ENCODE measurements around the gene PIP5K1B.
A peak's percentile ranks its signal among the peaks of the same experiment; 100 is the strongest.

PIP5K1B gene

DNA sequence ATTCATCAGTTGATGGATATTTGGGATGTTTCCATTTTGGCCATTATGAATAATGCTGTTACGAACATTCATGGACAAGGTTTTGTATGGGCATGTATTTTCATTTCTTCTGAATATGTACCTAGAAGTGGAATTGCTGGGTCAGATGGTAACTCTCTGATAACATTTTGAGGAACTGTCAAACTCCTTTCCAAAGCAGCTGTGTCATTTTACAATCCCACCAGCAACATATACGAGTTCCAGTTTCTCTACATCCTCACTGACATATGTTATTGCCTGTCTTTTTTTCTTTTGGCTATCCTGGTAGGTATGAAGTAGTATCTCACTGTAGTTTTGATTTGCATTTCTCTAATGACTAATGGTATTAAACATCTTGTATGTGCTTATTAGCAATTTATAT is 222.1 kb downstream of the PIP5K1B start:
- DNase-seq: no peak

DNA sequence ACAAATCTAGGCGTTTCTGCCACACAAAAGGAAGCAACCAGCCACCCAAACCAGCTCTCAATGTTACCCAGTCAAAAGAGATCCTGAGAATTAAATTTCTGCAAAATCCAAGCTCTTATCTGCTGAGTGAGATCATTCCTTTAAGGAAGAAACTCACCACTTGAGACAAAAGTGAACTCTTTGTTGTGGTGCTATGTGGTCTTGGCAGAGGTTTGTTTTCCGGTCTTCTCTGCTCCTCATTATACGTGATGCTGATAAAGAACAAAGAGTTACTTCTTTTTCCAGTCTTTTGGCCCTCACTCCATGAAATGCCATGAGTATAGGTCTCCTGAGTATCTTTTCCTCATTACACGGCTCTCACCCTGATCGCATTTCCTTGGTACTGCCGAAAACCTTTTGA is 226.8 kb downstream of the PIP5K1B start:
- DNase-seq: no peak

DNA sequence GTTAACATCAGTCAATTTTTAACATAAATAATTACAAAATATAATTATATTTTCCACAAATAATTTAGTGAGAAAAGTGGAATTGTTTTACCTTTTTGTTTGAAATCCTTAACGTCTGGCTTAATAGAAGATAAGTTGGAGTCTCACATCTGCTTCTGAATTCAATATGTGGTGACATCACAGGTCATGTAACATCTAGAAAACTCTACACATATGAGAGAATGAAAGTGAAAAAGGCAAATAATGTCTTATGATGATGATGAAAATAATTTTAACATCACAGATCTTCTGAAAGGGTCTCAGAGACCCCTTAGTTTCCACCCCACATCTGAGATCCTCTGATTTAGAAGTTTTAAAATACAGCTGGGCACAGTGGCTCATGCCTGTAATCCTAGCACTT is 227.4 kb downstream of the PIP5K1B start:
- no peak for DNase-seq

DNA sequence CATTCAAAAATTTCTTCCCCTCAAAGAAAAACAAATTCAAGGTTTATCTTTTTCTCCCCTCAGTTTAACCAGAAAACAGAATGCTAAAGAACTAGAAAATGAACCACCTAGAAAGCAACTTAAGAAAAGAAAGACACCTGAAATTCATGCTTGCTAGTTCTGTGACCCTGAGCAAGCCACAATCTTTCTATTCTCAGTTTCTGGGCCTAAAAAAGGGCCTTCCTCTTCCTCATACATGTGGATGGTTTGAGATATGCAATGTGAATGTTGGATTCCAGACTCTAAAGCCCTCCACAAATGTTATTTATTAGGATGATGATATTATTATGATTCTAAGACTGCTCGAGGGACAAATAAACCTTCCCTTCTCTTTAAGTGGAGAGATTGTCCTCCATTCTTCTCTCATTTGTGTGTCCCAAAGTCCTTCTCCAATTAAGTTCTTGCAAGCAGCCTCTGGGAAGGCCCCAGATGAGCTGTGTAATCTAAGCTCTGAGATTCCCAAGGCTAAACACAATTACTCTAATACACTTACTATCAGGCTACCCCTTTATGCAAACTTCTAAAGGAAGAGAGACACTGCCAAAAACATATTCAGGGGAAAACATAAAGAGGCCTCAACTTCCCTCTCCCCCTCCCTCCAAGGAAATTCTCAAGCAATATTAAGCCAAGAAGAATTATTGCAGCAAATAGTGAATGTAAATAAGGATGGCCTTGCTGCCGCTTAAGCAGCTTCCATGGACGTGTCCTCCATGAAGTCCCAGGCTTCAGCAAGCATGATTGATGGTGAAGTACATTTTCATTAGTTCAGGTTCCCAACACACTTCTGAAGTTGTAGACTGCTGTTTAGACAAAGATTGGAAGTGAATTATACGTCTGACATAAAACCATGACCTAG is 228.6 kb downstream of the PIP5K1B start:
- DNase-seq: no peak

DNA sequence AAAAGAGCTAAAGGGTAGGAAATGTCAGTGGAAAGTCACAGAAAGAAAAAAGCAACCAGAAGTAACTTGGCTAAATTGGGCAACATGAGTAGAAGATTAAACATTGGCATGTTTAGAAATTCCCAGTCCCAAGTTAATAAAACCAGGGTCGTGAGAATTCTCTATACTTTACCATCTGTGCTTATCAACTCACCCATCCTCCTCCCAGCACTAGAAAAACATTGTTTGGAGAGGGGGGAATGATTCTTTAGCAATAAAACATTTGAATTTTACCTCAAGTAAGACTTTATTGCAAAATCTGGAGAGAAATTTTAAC is 229.2 kb downstream of the PIP5K1B start:
- DNase-seq: no peak

DNA sequence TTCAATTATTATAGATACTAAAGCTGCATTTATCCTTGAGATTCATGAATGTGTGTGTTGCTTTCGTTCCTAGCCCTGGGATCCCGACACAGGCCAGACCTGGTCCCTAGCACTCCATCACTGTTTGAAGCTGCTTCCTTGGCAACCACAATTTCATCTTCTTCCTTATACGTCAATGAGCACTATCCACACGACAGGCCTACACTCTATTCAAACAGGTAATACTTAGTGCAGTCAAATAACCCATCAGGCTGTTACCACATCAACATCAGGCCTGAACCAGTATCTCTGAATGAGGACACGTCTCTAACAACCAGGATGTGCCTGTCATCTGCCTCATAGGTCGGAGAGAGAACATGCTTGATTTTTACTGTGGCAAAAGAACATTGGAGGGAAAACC is 235.5 kb downstream of the PIP5K1B start:
- DNase-seq: no peak

DNA sequence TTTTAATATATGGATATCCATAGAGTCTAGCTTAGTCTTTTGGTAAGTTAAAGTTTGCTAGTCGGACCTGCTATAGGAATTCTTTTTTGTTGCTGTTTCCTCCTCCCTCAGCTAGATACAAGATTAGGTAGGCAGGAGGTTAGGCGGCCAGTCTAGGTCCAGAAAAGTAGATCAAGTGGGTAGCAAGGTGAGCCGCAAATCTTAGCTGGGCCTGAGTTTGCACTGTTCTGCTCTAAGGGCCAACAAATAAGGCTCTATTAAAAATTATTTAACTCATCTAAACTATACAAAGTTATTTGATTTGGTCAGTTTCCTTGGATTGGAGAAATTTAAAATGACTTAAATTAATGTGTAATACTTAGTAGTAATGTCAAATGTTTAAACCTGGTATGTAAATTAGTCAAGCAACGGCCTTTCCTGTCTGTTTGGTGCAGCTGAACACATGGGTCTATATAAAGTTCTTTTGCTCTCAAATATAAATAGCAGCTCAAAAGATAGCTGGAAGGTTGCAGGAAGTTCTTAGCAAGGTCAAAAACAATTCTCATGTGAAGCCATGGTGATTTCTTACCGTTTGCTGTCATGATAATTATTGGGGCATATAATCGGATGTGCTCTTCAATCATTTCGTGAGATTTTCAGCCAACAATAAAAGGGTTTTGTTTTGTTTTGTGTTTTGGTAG is 236.9 kb downstream of the PIP5K1B start:
- no peak for DNase-seq

DNA sequence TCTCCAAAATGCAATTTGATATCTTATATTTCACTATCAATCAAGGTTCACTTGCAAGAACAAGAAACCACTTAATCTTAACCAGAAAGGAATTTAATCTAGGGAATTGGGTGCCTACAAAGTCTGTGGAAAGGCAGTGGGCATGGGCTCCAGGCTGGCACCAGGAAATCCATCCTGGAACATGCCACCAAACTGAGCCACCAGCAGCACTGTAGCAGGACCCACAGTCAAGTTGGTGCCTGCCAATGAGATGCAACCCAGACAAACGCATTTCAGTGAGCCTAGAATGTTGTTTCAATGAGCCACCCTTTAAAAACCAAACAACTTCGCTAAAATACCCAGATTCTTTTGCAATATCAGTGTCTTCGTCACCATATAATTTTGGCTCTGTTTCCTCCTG is 237.8 kb downstream of the PIP5K1B start:
- no peak for DNase-seq

DNA sequence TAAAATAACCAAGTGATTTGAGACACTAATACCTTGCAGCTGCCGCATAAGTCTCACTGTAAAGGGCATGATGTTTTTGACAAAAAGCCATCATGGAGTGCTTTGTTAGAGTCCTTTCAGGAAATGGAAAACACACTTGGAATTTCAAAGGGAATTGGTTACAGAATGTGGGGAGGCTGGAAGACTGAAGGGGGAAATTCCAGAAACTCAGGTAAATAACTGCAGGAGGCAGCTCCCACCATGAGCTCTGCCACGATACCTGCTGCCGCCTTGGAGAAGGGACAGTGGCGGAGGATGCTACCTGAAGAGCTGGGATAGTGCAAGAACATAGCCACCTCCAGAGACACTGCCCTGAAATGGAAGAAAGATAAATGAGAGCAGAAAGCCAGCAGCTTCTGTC is 242.0 kb downstream of the PIP5K1B start:
- no peak for DNase-seq

DNA sequence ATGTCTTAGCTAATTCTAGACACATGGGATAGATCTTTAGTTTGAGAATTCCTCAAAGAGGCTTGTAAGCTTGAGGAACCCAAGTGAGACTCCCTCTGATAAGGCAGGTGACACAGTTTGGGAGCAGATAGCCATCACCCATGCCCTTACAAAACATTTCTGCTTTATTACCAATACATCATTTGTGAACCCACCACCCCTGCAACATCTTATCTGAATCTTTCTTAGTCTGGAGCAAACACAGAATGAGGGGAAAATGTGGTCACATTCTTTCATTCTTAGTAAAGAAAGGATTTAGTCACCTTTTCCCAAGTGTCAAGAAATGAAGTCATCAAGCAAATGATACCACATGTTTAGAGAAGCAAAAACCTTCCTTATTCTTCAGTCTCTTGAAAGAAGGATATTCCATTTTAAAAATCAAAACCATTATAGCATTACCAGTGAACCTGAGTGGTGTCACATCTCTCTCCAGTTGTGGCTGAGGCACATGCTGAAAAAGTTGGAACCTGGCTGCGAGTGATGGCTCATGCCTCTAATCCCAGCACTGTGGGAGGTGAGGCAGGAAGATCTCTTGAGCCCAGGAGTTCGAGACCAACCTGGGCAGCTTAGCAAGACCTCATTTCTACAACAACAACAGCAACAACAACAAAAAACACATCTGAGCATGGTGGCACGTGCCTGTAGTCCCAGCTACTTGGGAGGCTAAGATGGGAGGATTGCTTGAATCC is 243.0 kb downstream of the PIP5K1B start:
- DNase-seq: no peak

DNA sequence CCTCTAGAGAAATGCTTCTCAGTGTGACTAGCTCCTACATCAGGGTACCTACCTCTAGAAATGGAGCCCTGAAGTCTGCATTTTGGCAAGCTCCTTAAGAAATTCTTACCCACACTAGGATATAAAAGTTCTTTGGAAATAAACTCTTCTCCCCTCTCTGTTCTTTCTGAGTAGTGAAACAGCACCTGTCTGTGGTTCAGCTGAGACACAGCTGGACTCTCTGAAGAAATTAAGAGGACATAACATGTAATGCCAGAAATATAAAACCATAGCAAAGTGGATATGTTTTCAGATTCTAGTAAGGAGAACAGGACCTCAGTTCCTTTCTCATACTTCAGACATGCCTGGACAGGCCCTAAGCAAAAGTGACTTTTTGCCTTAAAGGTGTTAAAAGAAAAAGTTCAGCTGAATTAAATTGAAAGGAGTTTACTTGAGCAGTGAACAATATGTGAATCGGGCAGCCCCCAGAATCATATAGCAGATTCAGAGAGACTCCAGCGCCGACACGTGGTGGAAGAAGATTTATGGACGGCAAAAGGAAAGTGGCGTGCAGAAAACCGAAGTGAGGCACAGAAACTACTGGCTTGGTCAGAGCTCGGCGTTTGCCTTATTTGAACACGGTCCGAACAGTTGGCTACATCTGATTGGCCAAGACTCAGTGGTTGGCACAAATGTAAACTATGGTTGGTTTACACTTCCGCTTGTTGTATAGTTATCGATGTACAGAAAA is 244.4 kb downstream of the PIP5K1B start:
- DNase-seq: no peak

DNA sequence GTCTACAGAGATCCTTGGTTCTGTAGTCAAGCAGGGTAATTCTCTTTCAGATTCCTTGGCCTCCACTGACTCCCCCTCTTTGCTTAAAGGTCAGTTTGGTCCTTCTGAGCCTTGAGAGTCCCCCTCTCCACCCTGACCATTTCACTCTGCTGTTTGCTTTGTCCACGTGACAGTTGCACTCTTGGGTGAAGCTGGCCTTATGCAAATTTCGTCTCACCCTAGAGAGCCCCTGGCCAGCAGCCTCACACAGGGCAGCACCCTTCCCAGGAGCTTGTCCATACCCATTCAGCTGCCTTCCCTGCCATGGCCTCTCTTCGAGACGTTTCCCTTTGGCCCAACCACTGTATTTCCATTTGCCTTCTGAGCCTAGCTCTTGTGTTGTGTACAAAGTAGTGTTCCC is 245.1 kb downstream of the PIP5K1B start:
- no peak for DNase-seq

DNA sequence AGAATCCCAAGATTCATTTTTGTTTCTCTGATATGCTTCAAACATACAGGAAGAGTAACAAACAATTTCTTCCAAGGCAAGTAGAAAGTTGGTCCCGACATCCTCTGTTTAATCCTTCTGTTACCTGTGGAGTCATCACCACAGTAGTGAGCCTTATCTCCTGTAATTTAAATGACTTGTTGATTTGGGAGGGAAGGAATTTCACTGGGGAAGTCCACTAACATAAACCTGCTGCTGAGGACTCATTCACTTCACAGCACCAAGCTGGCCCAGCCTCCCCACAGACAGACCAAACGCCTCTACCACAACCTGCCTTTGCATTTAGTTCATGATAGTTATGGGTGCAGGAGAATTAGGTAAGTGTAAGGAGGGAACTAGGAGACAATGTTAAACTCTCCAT is 245.6 kb downstream of the PIP5K1B start:
- DNase-seq: no peak

DNA sequence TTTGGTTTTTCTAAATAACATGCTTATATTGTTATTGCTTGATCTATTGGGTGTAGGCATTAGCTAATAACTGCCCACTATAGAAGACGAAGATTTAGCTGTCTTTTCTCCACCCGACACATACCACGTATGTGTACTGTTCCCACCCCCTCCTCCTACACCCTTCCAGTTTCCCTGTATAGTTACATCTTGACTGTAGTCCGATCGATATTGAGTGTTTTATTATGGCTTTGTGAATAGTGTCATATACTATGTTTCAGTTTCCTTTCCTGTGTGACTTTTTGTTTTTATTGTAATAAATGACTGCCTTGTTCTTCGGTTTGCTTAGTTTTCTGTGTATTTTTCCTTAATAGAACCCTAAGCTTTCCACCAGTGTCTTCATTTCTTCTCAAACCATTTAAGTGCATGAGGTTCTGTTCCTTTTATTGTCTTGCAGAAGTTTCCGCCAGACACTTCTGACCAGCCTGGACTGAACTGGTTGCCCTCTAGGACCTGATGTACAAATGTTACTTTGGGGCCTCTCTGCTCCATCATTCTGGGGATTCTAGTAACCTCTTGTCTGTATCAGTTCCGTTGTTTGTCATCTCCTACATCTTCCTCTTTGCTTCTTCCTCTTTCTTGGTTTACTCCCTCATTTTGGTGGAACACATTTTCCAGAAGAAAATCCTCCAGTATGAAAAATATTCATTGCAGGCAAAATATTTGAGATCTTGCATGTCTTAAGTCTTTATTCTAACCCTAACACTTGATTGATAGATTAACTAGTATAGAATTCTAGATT is 247.0 kb downstream of the PIP5K1B start:
- peak; percentile 11 for DNase-seq

DNA sequence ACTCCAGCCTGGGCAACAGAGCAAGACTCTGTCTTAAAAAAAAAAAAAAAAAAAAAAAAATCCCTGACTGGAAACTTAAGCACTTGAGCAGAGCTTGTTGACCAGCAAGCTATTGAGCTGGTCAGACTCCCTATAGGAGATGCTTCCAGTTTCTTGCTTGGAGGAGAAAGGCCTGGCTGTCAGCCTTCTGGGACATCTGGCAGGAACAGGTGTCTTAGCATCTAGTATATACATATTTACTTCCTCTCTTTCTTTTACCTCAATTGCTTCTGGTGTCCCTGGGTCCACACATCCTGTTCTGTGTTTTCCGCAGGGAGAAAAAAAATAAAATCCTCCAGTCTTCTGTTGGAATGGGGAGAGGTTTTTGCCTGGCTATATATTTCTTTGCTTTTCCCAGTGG is 248.7 kb downstream of the PIP5K1B start:
- DNase-seq: no peak

DNA sequence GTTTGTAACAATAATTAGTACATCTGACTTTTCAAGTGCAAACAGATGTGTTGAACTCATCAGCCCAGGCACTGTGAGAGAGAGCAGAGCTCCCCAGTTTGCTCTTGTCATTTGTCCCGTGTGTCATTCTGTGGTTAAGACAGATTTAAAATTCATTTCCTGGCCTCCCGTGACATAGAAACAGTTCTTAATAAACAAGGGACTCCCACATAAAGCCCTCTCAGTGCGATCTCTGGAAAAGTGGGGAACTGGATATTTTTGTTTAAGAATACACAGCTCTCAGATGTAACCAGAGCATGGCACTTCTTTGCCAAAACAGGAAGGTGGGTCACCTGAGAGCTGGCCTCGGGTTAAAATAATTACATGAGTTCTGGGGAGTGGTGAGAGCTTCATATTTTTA is 250.3 kb downstream of the PIP5K1B start:
- DNase-seq: no peak

DNA sequence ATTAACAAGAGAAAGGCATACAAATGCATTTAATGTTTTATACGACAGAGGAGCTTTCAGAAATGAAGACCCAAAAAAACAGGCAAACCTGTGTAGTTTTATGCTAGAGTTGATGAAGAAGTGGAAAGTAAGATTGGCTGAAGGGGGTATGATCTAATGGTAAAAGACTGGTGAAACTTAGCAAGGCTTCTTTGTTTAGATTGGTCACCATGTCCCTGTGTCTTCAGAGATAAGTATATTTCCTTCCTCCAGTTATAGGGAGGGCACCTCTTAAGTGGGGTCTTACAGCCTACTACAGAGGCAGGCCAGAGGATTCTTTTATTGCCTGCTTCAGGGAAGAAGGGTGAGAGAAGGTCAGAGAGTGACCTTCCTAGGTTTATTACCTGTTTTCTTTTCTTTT is 252.4 kb downstream of the PIP5K1B start:
- DNase-seq: no peak

DNA sequence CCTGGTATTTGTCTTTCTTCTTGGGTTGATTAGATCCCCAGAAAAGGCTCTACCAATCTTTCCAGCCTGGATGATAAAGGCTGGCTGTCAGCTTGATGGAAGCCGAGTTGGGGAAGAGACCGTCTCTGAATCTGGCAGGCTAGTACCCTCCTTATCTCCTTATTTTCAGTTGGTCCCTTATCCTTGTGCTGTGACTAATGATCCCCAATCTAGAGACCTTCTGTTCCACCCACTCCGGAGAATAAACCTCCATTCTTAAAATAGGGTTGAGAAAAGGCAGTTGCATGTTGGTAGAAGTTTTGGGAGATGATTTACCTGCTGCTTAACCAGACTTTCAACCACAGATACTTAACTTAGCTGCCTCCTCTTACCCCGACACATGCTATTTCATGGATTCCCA is 256.5 kb downstream of the PIP5K1B start:
- DNase-seq: no peak

DNA sequence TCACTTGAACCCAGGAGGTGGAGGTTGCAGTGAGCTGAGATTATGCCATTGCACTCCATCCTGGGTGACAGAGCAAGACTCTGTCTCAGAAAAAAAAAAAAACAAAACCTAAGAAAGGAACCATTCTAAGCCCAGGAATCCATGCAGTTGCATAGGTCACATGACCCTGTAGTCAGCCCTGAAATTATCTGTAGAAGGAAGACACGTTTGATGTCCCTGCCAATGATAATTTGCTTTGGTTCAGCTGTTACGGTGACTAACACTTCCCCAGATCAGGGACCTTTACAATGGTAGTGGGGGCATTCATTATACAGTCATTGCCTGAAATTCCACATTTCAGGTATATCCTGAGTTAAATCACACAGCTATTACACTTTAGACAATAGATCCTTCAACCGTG is 258.4 kb downstream of the PIP5K1B start:
- DNase-seq: no peak

DNA sequence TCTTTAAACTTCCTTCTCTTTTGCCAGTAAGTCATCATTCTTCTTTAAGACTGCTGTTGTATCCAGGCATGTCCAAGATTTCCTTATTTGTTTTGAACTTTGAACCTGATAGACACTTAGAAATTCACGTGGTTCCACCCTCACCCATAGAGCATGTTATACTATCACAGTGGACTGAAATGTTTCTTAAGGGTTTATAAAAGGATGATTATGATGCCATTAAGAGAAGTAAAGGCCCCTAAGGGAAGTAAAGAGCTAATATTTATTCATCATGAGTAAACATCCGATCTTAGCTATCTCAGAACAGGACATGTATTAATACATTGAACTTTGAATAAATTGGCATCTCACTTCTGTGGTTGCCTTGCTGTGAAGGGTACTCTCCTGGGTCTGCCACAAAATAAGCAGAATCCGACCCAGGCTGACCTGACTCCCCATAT is 259.1 kb downstream of the PIP5K1B start:
- no peak for DNase-seq

DNA sequence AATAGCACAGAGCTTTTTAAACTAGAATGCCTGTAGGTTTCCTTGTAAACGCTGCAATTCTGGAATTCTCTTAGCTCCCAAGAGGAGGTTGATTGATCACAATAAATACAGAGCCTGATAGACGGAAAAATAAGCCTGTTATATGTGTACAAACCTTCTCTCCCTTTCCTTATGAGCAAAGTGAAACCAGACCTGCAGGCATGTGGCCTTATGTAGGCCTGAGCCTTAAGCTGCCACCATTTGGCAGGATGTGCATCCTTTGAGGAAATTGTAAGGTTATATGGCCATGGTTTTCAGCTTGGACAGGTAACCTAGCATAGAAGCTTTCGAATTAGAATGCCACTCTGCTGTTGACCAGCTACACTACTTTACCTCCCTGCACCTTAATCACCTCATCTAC is 259.7 kb downstream of the PIP5K1B start:
- DNase-seq: no peak

DNA sequence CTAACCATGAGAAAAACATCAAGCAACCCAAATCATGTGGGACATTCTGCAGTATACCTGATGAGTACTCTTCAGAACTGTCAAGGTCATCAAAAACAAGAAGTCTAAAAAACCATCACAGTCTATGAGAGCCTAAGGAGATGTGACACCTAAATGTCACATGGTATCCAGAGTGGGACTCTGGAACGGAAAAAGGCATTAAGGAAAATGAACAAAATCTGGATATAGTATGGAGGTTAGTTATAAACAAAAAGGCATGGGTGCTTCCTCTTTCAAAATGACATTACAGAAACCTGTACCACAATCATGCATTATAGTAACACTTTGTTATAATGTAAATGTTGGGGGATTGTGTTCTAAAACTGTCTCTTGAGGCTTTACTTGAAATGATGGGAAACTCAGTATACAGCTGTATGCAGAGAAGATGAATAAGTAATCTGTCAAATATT is 261.5 kb downstream of the PIP5K1B start:
- DNase-seq: no peak

Measured in SIG-M5 (cell line).